ENCODE results near the gene HEXD.

HEXD gene

GRCh38 chr17:82412535-82413520 lies 5.3 kb upstream of the HEXD start:
- no peak overlapping the region for H3K4me3 ChIP-seq (ENCODE audit: low read depth, low read length)
- TF ChIP-seq CTCF (IDR thresholded peaks at IDR 0.05; ENCODE audit: low read depth, low read length): no peak
- DNase-seq (ENCODE audit: low read depth, low spot score): no peak
- in situ Hi-C loops (cut with HindIII; ENCODE audit: low sequenced_read_pairs): loop anchor here (10.0 kb wide), 1 partner anchor 68 kb away; no protein-coding TSS in a partner anchor

- in situ Hi-C loops (cut with HindIII; ENCODE audit: low sequenced_read_pairs): loop anchor here (10.0 kb wide), 1 partner anchor 70 kb away; no protein-coding TSS in a partner anchor
- H3K4me3 ChIP-seq (ENCODE audit: low read depth, low read length): no peak overlapping the region
- TF ChIP-seq CTCF (IDR thresholded peaks at IDR 0.05; ENCODE audit: low read depth, low read length): peak; percentile 62
- DNase-seq (ENCODE audit: low read depth, low spot score): peak; percentile 76
Observed at GRCh38 chr17:82414548-82415281, 3.4 kb upstream of the HEXD start.

GRCh38 chr17:82415336-82415735 lies 2.8 kb upstream of the HEXD start:
- H3K4me3 ChIP-seq (ENCODE audit: low read depth, low read length): no peak overlapping the region
- in situ Hi-C loops (cut with HindIII; ENCODE audit: low sequenced_read_pairs): loop anchor here (10.0 kb wide), 1 partner anchor 71 kb away; no protein-coding TSS in a partner anchor
- DNase-seq (ENCODE audit: low read depth, low spot score): no peak
- TF ChIP-seq CTCF (IDR thresholded peaks at IDR 0.05; ENCODE audit: low read depth, low read length): no peak

- no peak for TF ChIP-seq CTCF (IDR thresholded peaks at IDR 0.05; ENCODE audit: low read depth, low read length)
- H3K4me3 ChIP-seq (ENCODE audit: low read depth, low read length): no peak overlapping the region
- in situ Hi-C loops (cut with HindIII; ENCODE audit: low sequenced_read_pairs): loop anchor here (10.0 kb wide), 1 partner anchor 71 kb away; no protein-coding TSS in a partner anchor
- no peak for DNase-seq (ENCODE audit: low read depth, low spot score)
Observed at GRCh38 chr17:82415786-82416185, 2.4 kb upstream of the HEXD start.

- TF ChIP-seq CTCF (IDR thresholded peaks at IDR 0.05; ENCODE audit: low read depth, low read length): no peak
- in situ Hi-C loops (cut with HindIII; ENCODE audit: low sequenced_read_pairs): loop anchor here (10.0 kb wide), 1 partner anchor 71 kb away; no protein-coding TSS in a partner anchor
Observed at GRCh38 chr17:82416264-82416663, 1.9 kb upstream of the HEXD start.

GRCh38 chr17:82416771-82417170 lies 1.4 kb upstream of the HEXD start:
- TF ChIP-seq CTCF (IDR thresholded peaks at IDR 0.05; ENCODE audit: low read depth, low read length): peak; percentile 19
- no peak for DNase-seq (ENCODE audit: low read depth, low spot score)
- H3K4me3 ChIP-seq (ENCODE audit: low read depth, low read length): no peak overlapping the region
- in situ Hi-C loops (cut with HindIII; ENCODE audit: low sequenced_read_pairs): loop anchor here (10.0 kb wide), 1 partner anchor 72 kb away; no protein-coding TSS in a partner anchor

More at GRCh38 chr17:82416264-82416663, 1.9 kb upstream of the HEXD start:
- H3K4me3 ChIP-seq (ENCODE audit: low read depth, low read length): no peak overlapping the region
- DNase-seq (ENCODE audit: low read depth, low spot score): no peak
